Measurements from ENCODE around the gene HDAC4.

- no peak for TF ChIP-seq CTCF (IDR thresholded peaks at IDR 0.05)
- no peak for TF ChIP-seq POLR2A (IDR thresholded peaks at IDR 0.05)
Measured at GRCh38 chr2:239409976-239410375, 9.2 kb upstream of the HDAC4 start.

Data from testis (tissue), 2 donors.